Omental fat pad (tissue), 4 donors: ENCODE measurements around the gene SLC25A34. TPM values are rescaled to one million over a fixed set of nuclear protein-coding genes. Genes with fewer than 3 reads are reported as not detected.

Experiments
- ATAC-seq: fragments of 150-250 bp; one replicate; pipeline ENCODE4 v1.9.1; 2016; ENCODE audit warnings: mild to moderate bottlenecking, moderate library complexity; ENCODE audit not compliant: low FRiP score
- DNase-seq: peaks from one replicate; pipeline ENCODE4 v3.0.0-alpha.2; 2019; ENCODE audit warnings: low spot score
- total RNA-seq, 4 donors: library from RNA; depleted of rRNA; stranded (reverse); fragments of >200 nt; gene quantifications; one replicate each; pipeline ENCODE4 v1.1.0, GENCODE V29; 2016
- TF ChIP-seq, protein P1 (sequence below), 3 donors: fragments of 450-650 bp; IDR thresholded peaks; one replicate each; pipeline ENCODE4 v1.5.1; 2016 to 2017; ENCODE audit warnings: antibody characterized with exemption in 3 of 3, mild to moderate bottlenecking in 3 of 3, moderate library complexity in 2 of 3

SLC25A34 gene
- total RNA-seq, 4 donors from 2014 or later: 0.82 to 13.1 (median 2.0) TPM

DNA sequence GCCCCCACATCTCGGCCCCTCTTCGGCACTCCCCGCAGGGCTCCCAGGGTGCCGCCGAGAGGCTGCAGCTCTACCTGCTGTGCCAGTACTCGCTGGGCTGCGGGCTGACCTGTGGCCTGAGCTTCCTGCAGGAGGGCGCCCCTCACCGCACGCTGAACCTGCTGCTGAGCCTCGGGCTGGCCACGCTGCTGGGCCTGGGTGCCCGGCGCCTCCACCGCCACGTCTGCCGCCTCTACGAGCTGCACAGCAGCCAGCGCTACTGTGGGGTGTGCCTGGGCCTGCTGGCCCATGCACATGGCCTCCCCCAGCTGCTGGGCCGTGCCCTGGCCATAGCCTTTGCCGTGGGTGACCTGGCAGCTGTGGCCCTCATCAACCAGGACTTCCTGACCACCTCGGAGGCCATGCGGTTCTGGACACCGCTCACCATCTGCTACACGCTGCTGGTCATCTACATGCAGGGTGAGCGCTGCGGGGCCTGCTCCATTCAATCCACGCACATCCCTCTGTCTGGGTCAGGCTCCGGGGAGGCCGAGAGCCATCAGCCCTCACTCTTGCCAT lies 8.1 kb downstream of the SLC25A34 start:
- ATAC-seq (no peak), DNase-seq (no peak)
- TF ChIP-seq, protein P1, sequence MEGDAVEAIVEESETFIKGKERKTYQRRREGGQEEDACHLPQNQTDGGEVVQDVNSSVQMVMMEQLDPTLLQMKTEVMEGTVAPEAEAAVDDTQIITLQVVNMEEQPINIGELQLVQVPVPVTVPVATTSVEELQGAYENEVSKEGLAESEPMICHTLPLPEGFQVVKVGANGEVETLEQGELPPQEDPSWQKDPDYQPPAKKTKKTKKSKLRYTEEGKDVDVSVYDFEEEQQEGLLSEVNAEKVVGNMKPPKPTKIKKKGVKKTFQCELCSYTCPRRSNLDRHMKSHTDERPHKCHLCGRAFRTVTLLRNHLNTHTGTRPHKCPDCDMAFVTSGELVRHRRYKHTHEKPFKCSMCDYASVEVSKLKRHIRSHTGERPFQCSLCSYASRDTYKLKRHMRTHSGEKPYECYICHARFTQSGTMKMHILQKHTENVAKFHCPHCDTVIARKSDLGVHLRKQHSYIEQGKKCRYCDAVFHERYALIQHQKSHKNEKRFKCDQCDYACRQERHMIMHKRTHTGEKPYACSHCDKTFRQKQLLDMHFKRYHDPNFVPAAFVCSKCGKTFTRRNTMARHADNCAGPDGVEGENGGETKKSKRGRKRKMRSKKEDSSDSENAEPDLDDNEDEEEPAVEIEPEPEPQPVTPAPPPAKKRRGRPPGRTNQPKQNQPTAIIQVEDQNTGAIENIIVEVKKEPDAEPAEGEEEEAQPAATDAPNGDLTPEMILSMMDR (IDR thresholded peaks at IDR 0.05): no peak

- TF ChIP-seq, protein P1 (IDR thresholded peaks at IDR 0.05): no peak
- ATAC-seq (no peak), DNase-seq (no peak)
Observed at GRCh38 chr1:15747378-15747777, 11.3 kb downstream of the SLC25A34 start.

GRCh38 chr1:15748264-15748663 lies 12.2 kb downstream of the SLC25A34 start:
- ATAC-seq (no peak), DNase-seq (no peak)
- TF ChIP-seq, protein P1 (IDR thresholded peaks at IDR 0.05): no peak

- DNase-seq (no peak), ATAC-seq (no peak)
- TF ChIP-seq, protein P1 (IDR thresholded peaks at IDR 0.05): no peak
Observed at GRCh38 chr1:15748690-15749398, 12.8 kb downstream of the SLC25A34 start.

DNA sequence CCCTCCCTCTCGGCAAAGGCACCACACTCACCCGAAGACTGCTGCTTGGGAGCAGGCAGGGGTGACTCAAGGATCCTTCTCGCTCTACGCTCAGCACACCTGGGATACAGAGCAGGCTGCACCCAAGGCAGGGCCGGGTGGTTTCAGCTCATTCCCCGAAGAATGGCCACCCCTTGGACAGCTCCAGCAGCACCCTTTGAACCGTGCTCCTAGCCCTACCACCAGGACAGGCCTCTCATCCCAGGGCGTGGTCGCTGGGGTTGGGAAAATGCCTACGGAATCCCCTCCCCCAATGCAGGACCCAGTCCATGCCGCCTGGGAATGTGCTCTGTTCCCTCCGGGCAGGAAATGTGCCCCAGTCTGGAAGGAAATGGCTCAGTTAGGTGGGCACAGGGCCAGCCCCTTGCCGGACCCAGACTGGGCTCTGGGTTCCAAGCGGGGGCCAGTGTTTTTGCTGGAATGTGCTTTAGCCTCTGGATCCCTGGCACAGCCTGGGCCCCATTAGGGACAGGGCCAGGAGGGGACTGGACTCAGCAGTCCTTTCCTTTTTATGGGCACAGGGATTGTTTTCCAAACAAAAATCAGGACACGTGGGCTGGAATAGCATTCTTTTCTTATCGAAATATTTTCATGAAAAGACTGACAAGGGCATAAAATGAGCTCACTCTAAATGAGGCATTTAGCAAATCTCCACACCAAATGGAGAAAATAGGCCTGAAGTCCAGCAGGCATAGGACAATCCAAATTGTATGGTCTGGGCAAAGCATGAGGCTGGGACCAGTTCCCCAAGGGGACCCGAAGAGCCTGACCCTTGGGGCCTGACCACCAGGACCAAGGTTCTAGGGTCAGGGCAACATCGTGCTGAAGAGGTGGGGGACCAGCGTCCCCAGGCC lies 13.6 kb downstream of the SLC25A34 start:
- ATAC-seq (no peak), DNase-seq (no peak)
- TF ChIP-seq, protein P1 (IDR thresholded peaks at IDR 0.05): no peak

GRCh38 chr1:15750924-15751323 lies 14.9 kb downstream of the SLC25A34 start:
- no peak for DNase-seq
- ATAC-seq: no peak
- TF ChIP-seq, protein P1 (IDR thresholded peaks at IDR 0.05): no peak
